ENCODE results near the gene FBXL16.

Gene FBXL16

GRCh38 chr16:700684-701584 lies 4.7 kb downstream of the FBXL16 start:
- Histone ChIP-seq H3K4me3 (ENCODE audit: low read depth in 1 of 5, low read length in 5 of 5) (no peak overlapping the region), H3K9me3 (ENCODE audit: control insufficient read depth in 5 of 5, low read length in 5 of 5) (no peaks in the 10 kb centered on the region), H3K36me3 (ENCODE audit: control insufficient read depth in 5 of 5, insufficient read depth in 5 of 5, low read length in 5 of 5) (no peaks in the 10 kb centered on the region), H3K4me1 (ENCODE audit: control insufficient read depth in 5 of 5, insufficient read depth in 5 of 5, low read length in 5 of 5) (peaks cover 0 to 4% (median 1%) of the 10 kb centered on the region in 5 donors), H3K27ac (ENCODE audit: low read depth, low read length) (no peak overlapping the region), H3K9ac (ENCODE audit: low read length in 5 of 5) (no peak overlapping the region), H3K27me3 (ENCODE audit: control insufficient read depth in 5 of 5, insufficient read depth in 4 of 5, low read length in 5 of 5) (peaks cover 52 to 72% (median 55%) of the 10 kb centered on the region in 5 donors)

- Histone ChIP-seq H3K4me3 (ENCODE audit: low read depth in 1 of 5, low read length in 5 of 5) (no peak overlapping the region), H3K27ac (ENCODE audit: low read depth, low read length) (no peak overlapping the region), H3K9ac (ENCODE audit: low read length in 5 of 5) (no peak overlapping the region), H3K27me3 (ENCODE audit: control insufficient read depth in 5 of 5, insufficient read depth in 4 of 5, low read length in 5 of 5) (peaks cover 53 to 77% (median 59%) of the 10 kb centered on the region in 5 donors), H3K4me1 (ENCODE audit: control insufficient read depth in 5 of 5, insufficient read depth in 5 of 5, low read length in 5 of 5) (peaks cover 0 to 11% (median 10%) of the 10 kb centered on the region in 5 donors), H3K36me3 (ENCODE audit: control insufficient read depth in 5 of 5, insufficient read depth in 5 of 5, low read length in 5 of 5) (no peaks in the 10 kb centered on the region), H3K9me3 (ENCODE audit: control insufficient read depth in 5 of 5, low read length in 5 of 5) (peaks cover 0 to 4% (median 0%) of the 10 kb centered on the region in 5 donors)
These were observed 6.5 kb downstream of the FBXL16 start for GRCh38 chr16:698911-699671.

- no peak overlapping the region for H3K27ac ChIP-seq (ENCODE audit: low read depth, low read length)
These were observed 10.1 kb downstream of the FBXL16 start for GRCh38 chr16:695355-696089.

GRCh38 chr16:694863-695354 lies 10.7 kb downstream of the FBXL16 start:
- Histone ChIP-seq H3K27me3 (ENCODE audit: control insufficient read depth in 5 of 5, insufficient read depth in 4 of 5, low read length in 5 of 5) (peaks cover 33 to 57% (median 44%) of the 10 kb centered on the region in 5 donors), H3K27ac (ENCODE audit: low read depth, low read length) (no peak overlapping the region), H3K9ac (ENCODE audit: low read length in 5 of 5) (no peak overlapping the region), H3K36me3 (ENCODE audit: control insufficient read depth in 5 of 5, insufficient read depth in 5 of 5, low read length in 5 of 5) (no peaks in the 10 kb centered on the region), H3K4me1 (ENCODE audit: control insufficient read depth in 5 of 5, insufficient read depth in 5 of 5, low read length in 5 of 5) (peaks cover 0 to 21% (median 15%) of the 10 kb centered on the region in 5 donors), H3K9me3 (ENCODE audit: control insufficient read depth in 5 of 5, low read length in 5 of 5) (peaks cover 0 to 4% (median 0%) of the 10 kb centered on the region in 5 donors), H3K4me3 (ENCODE audit: low read depth in 1 of 5, low read length in 5 of 5) (no peak overlapping the region)

More at GRCh38 chr16:695355-696089, 10.1 kb downstream of the FBXL16 start:
- H3K9ac ChIP-seq (ENCODE audit: low read length in 5 of 5): peak overlapping the region in 1 of 5 donors; percentile 7
- H3K4me1 ChIP-seq (ENCODE audit: control insufficient read depth in 5 of 5, insufficient read depth in 5 of 5, low read length in 5 of 5): peaks cover 0 to 15% (median 11%) of the 10 kb centered on the region in 5 donors
- peak overlapping the region in 4 of 5 donors; percentile 3 to 55 (median 28) for H3K4me3 ChIP-seq (ENCODE audit: low read depth in 1 of 5, low read length in 5 of 5)
- peaks cover 39 to 61% (median 48%) of the 10 kb centered on the region in 5 donors for H3K27me3 ChIP-seq (ENCODE audit: control insufficient read depth in 5 of 5, insufficient read depth in 4 of 5, low read length in 5 of 5)
- no peaks in the 10 kb centered on the region for H3K36me3 ChIP-seq (ENCODE audit: control insufficient read depth in 5 of 5, insufficient read depth in 5 of 5, low read length in 5 of 5)
- peaks cover 0 to 4% (median 0%) of the 10 kb centered on the region in 5 donors for H3K9me3 ChIP-seq (ENCODE audit: control insufficient read depth in 5 of 5, low read length in 5 of 5)

GRCh38 chr16:694187-694862 lies 11.3 kb downstream of the FBXL16 start:
- H3K27me3 ChIP-seq (ENCODE audit: control insufficient read depth in 5 of 5, insufficient read depth in 4 of 5, low read length in 5 of 5): peaks cover 32 to 51% (median 39%) of the 10 kb centered on the region in 5 donors
- H3K4me3 ChIP-seq (ENCODE audit: low read depth in 1 of 5, low read length in 5 of 5): no peak overlapping the region

GRCh38 chr16:693766-694165 lies 11.8 kb downstream of the FBXL16 start:
- Histone ChIP-seq H3K4me1 (ENCODE audit: control insufficient read depth in 5 of 5, insufficient read depth in 5 of 5, low read length in 5 of 5) (peaks cover 4 to 32% (median 26%) of the 10 kb centered on the region in 5 donors), H3K27ac (ENCODE audit: low read depth, low read length) (no peak overlapping the region), H3K9me3 (ENCODE audit: control insufficient read depth in 5 of 5, low read length in 5 of 5) (peaks cover 0 to 4% (median 0%) of the 10 kb centered on the region in 5 donors), H3K9ac (ENCODE audit: low read length in 5 of 5) (no peak overlapping the region), H3K36me3 (ENCODE audit: control insufficient read depth in 5 of 5, insufficient read depth in 5 of 5, low read length in 5 of 5) (no peaks in the 10 kb centered on the region), H3K27me3 (ENCODE audit: control insufficient read depth in 5 of 5, insufficient read depth in 4 of 5, low read length in 5 of 5) (peaks cover 28 to 45% (median 37%) of the 10 kb centered on the region in 5 donors), H3K4me3 (ENCODE audit: low read depth in 1 of 5, low read length in 5 of 5) (no peak overlapping the region)

More at GRCh38 chr16:694187-694862, 11.3 kb downstream of the FBXL16 start:
- H3K36me3 ChIP-seq (ENCODE audit: control insufficient read depth in 5 of 5, insufficient read depth in 5 of 5, low read length in 5 of 5): no peaks in the 10 kb centered on the region
- no peak overlapping the region for H3K27ac ChIP-seq (ENCODE audit: low read depth, low read length)
- H3K9me3 ChIP-seq (ENCODE audit: control insufficient read depth in 5 of 5, low read length in 5 of 5): peaks cover 0 to 4% (median 0%) of the 10 kb centered on the region in 5 donors
- peaks cover 4 to 27% (median 21%) of the 10 kb centered on the region in 5 donors for H3K4me1 ChIP-seq (ENCODE audit: control insufficient read depth in 5 of 5, insufficient read depth in 5 of 5, low read length in 5 of 5)
- H3K9ac ChIP-seq (ENCODE audit: low read length in 5 of 5): no peak overlapping the region

GRCh38 chr16:693364-693763 lies 12.2 kb downstream of the FBXL16 start:
- peaks cover 6 to 36% (median 29%) of the 10 kb centered on the region in 5 donors for H3K4me1 ChIP-seq (ENCODE audit: control insufficient read depth in 5 of 5, insufficient read depth in 5 of 5, low read length in 5 of 5)
- peaks cover 0 to 4% (median 0%) of the 10 kb centered on the region in 5 donors for H3K9me3 ChIP-seq (ENCODE audit: control insufficient read depth in 5 of 5, low read length in 5 of 5)
- H3K27ac ChIP-seq (ENCODE audit: low read depth, low read length): no peak overlapping the region
- no peak overlapping the region for H3K9ac ChIP-seq (ENCODE audit: low read length in 5 of 5)
- no peak overlapping the region for H3K4me3 ChIP-seq (ENCODE audit: low read depth in 1 of 5, low read length in 5 of 5)
- peaks cover 28 to 45% (median 37%) of the 10 kb centered on the region in 5 donors for H3K27me3 ChIP-seq (ENCODE audit: control insufficient read depth in 5 of 5, insufficient read depth in 4 of 5, low read length in 5 of 5)
- H3K36me3 ChIP-seq (ENCODE audit: control insufficient read depth in 5 of 5, insufficient read depth in 5 of 5, low read length in 5 of 5): no peaks in the 10 kb centered on the region

- peaks cover 0 to 4% (median 0%) of the 10 kb centered on the region in 5 donors for H3K9me3 ChIP-seq (ENCODE audit: control insufficient read depth in 5 of 5, low read length in 5 of 5)
- H3K27ac ChIP-seq (ENCODE audit: low read depth, low read length): no peak overlapping the region
- peaks cover 28 to 45% (median 34%) of the 10 kb centered on the region in 5 donors for H3K27me3 ChIP-seq (ENCODE audit: control insufficient read depth in 5 of 5, insufficient read depth in 4 of 5, low read length in 5 of 5)
- H3K36me3 ChIP-seq (ENCODE audit: control insufficient read depth in 5 of 5, insufficient read depth in 5 of 5, low read length in 5 of 5): peaks cover 0 to 4% (median 3%) of the 10 kb centered on the region in 5 donors
- H3K4me3 ChIP-seq (ENCODE audit: low read depth in 1 of 5, low read length in 5 of 5): no peak overlapping the region
- no peak overlapping the region for H3K9ac ChIP-seq (ENCODE audit: low read length in 5 of 5)
- peaks cover 6 to 37% (median 29%) of the 10 kb centered on the region in 5 donors for H3K4me1 ChIP-seq (ENCODE audit: control insufficient read depth in 5 of 5, insufficient read depth in 5 of 5, low read length in 5 of 5)
These were observed 13.1 kb downstream of the FBXL16 start for GRCh38 chr16:692356-693108.

All from subcutaneous abdominal adipose tissue (tissue), 5 donors.